COLO668 (cell line): ENCODE data around the gene SAMD9.
"Not testable (repeated sequence)": the region's sequence is repeated elsewhere in the genome, so short reads cannot be mapped to it uniquely, and the experiment has no call there.

ENCODE experiments used
- DNase-seq: peaks from one replicate; lab custom pipeline; 2025; ENCODE audit not compliant: unreplicated experiment; lab: John Stamatoyannopoulos, UW

Gene SAMD9

GRCh38 chr7:93120592-93121549, 3.1 kb upstream of the SAMD9 start:
- no peak for DNase-seq

- DNase-seq, result no peak
Observed at GRCh38 chr7:93119191-93119905, 1.6 kb upstream of the SAMD9 start.

GRCh38 chr7:93117327-93117726, 452 bp downstream of the SAMD9 start:
- no peak for DNase-seq

GRCh38 chr7:93115796-93116195, 2.0 kb downstream of the SAMD9 start:
- DNase-seq, result no peak

GRCh38 chr7:93108003-93108402, 9.8 kb downstream of the SAMD9 start:
- DNase-seq, result no peak

GRCh38 chr7:93097388-93097787, 20.4 kb downstream of the SAMD9 start:
- DNase-seq, result no peak

GRCh38 chr7:93092757-93093370, 24.9 kb downstream of the SAMD9 start:
- no peak for DNase-seq

GRCh38 chr7:93073357-93073756, 44.4 kb downstream of the SAMD9 start:
- not testable (repeated sequence) for DNase-seq

- DNase-seq, result no peak
Observed at GRCh38 chr7:93062599-93062998, 55.2 kb downstream of the SAMD9 start.

- no peak for DNase-seq
Observed at GRCh38 chr7:93060865-93061264, 56.9 kb downstream of the SAMD9 start.

GRCh38 chr7:93060025-93060424, 57.8 kb downstream of the SAMD9 start:
- DNase-seq, result no peak

- DNase-seq, result not testable (repeated sequence)
Observed at GRCh38 chr7:93056621-93057020, 61.2 kb downstream of the SAMD9 start.

GRCh38 chr7:93055543-93056107, 62.2 kb downstream of the SAMD9 start:
- no peak for DNase-seq

- DNase-seq, result no peak
Observed at GRCh38 chr7:93054975-93055374, 62.8 kb downstream of the SAMD9 start.

GRCh38 chr7:93053949-93054943, 63.5 kb downstream of the SAMD9 start:
- no peak for DNase-seq

- DNase-seq, result no peak
Observed at GRCh38 chr7:93053209-93053948, 64.4 kb downstream of the SAMD9 start.

GRCh38 chr7:93051660-93052059, 66.1 kb downstream of the SAMD9 start:
- no peak for DNase-seq
